T-helper 1 cell treated with Interleukin-12 subunit alpha and Interleukin-12 subunit beta and Interleukin-4 antibody, amounts not matched to agents 30 ng/mL and 1 ng/mL, for 36 hours (primary cell): ENCODE data around the gene SDC1. TPM values are rescaled to one million over a fixed set of nuclear protein-coding genes. Genes with fewer than 3 reads are reported as not detected.

ENCODE experiments used
- intact Hi-C: fragments of 100-400 bp; cut with micrococcal nuclease; formaldehyde crosslinking; loops from one replicate; pipeline ENCODE4 v1.15.1; 2024
- total RNA-seq: library from RNA; stranded (reverse); gene quantifications from 2 replicates; pipeline ENCODE4 v1.2.3, GENCODE V29; 2022

SDC1 gene
- total RNA-seq, 1 donor from 2014 or later, result not detected

DNA sequence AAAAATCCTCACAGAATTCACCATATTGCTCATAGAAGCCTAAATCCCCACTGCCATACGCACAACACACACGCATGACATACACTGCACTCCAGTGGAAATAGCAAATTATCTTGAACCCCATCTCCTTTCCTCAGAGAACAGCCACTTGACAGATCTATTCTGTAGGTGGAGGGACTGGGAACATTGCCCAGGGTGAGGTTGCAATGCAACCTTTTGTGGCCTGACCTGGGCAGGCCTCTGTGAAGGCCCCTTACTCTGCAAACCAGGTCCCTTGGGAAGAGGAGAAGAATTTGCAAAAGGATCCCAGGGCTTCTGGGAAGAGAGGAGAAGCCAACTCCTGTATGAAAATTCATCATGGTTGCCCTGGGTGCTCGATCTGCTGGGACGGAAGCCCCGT is 51.9 kb downstream of the SDC1 start:
- intact Hi-C loops, result no loop called here

GRCh38 chr2:20172273-20173055 is 52.5 kb downstream of the SDC1 start:
- intact Hi-C loops, result no loop called here

DNA sequence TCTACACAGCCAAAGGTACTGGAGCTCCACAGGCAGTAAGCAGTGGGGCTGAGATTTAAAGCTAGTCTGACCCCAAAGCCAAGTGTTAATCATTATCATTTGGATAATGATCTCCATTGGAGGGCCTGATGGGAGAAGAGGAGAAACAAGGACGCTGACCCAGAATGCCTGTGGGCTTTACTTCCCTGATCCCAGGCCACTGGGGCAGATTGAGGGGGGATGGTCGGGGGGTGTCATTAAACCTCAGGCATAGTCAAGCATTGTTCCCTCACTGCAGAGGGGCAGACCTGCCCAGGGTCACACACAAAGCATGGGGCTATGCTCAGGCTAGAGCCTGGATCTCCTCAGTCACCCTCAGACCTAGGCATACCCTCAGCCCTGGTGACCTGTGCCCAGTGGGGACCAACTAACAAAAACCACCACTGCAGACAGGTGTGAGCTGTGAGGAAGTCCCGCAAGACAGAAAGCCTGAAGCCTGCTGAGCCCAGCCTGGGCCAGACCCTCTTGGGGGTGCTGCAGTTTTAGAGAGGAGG is 53.4 kb downstream of the SDC1 start:
- intact Hi-C loops, result no loop called here

DNA sequence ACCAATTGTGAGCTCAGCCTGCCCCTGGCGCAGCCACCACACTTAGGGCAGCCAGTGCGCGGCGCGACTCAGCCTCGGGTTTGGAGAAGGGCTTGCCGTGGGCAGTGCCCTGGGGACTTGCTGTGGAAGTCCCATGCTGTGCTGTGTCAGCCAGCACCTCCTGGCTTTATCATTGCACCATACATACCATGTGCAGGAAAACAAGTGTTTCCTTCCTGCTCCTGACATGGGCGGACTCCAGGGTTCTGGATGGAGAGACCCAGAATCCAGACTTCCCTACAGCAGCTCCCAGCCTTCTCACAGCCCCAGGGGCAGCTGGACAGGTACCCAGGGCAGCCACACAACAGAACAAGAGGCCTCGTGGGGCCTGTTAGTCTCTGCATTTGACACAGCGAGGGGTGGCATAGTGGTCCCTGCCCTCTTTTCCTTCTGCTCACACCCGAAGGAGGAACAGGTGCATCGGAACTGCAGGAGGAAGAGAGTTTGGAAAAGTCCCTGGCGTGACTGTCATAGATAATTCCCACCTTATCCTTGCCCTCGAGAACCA is 54.2 kb downstream of the SDC1 start:
- intact Hi-C loops, result no loop called here

DNA sequence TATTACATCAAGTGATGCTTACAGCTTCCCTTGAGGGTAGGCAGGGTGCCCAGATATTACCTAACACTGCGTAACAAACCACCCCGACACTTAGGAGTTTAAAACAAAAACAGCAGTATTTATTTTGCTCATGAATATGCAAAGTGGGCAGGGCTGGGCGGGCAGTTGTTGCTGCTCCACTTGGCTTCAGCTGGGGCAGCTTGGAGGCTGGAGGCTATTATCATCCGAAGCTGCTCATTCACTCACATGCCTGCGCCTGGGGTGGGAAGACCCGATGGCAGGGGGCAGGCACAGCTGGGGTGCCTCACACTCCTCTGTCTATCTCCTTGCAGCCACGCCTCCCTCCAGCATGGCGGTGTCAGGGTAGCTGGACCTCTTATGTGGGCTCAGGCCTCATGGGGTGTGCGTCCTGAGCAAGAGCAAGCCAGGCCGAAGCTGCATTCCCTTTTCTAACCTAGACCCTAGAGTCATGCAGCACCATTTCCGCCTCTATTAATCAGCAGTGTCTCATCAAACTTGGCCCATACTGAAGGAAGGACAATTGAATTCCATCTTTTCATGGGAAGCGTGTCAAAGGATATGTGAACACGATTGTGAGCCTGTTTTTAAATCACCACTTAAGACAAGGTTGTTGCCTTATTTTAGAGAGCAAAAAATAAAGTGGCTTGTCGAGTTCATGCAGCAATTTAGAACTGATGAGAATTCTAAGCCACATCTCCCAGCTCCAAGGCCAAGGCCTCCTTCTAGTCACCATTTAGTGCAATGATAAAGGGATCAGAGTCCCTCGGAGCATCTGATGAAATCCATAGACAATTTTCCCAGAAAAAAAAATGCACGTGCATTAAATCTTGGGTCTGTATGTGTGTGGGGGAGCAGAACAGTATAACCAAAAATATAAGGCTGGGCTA is 54.9 kb downstream of the SDC1 start:
- intact Hi-C loops, result no loop called here

DNA sequence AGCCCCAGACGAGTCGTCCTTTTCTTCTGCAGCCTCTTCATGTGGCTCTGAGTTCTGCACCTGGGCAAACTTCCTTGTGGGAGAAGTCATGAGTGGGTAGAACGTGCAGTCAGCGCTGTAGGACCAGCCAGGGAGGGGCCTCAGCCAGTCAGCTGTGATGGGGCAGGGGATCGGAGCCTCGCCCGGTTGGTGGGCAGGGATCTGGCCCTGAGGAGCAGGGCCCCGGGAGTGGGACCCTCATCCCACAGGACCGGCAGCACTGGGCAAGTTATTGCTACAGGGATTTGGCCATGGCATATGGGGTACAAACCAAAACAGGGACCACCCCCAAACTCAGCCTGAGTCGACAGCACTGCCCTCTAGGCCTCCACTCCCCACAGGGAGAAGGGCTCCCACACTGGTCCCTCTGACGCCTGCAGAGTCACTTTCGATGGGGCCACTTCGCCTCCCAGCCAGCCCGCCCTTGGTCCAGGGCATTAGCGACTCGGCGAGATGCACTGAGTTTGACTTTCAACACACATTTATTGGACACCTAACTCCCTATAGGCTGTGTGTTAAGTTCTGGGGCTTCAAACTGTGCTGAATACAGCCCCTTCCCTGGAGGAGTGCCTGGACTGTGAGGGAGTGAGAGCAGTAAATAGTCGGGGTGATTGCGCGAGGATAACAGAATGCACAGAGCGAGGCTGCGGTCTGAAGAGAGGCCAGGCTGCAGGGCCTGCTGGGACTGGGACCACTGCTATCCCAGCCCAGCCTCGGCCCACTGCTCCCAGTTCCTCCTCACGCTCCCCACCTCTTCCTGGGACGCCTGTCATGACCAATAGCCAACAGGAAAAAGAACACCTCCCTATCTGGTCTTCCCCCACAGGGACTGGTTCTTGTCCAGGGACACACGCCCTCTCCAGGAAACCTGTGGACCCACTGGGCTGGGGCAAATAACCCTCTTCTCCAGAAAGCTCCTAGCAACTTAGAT is 55.9 kb downstream of the SDC1 start:
- intact Hi-C loops, result no loop called here

- intact Hi-C loops, result no loop called here
Measured at GRCh38 chr2:20168048-20168726, 56.7 kb downstream of the SDC1 start.

DNA sequence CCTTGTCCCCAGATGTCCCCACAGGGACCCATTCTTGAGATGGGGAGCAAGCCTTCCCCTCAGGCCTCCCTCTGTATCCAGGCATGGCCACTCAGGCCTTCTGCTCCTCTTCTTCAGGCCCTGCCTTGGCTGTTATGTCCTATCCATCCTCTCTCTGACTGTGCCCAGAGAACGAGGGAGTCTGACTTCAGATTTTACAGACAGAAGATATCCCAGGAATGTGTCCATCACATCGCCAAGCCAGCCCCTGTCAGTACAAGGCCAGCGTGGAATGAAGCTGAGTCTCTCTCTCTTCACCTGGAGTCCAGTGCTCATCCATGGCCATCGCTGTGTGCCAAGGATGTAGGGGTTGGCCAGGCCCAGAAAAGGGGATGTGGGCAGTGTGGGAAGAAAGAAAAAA is 57.6 kb downstream of the SDC1 start:
- intact Hi-C loops, result no loop called here

DNA sequence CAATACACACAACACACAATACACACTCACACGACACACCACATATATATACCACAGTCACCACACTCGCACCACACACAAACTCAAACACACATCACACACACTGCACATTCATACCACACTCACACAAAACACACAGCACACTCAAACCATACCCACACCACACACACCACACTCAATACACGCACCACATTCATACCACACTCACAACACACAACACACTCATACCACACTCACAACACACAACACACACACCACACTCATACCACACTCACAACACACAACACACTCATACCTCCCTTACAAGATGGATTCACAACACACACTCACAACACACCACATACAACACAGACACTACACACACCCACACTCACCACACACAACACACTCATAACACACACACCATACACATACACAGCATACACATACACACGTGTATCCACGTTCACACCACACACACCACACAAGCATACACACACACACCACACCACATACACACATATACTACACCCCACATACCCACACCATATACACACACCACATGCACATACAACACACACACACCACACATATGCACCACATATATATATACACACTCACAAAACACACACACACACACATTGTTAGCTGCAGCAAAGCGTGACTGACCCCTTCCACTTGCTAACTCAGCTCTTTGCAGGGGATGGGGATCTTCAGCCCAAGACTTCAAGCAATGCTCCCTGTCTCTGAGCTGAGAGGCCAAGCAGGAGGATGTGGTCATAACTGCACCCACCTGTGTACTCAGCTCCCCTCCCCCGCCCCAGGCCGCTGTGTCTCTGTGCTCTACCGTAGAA is 59.0 kb downstream of the SDC1 start:
- intact Hi-C loops, result no loop called here

- intact Hi-C loops, result no loop called here
Measured at GRCh38 chr2:20164734-20165478, 60.0 kb downstream of the SDC1 start.

DNA sequence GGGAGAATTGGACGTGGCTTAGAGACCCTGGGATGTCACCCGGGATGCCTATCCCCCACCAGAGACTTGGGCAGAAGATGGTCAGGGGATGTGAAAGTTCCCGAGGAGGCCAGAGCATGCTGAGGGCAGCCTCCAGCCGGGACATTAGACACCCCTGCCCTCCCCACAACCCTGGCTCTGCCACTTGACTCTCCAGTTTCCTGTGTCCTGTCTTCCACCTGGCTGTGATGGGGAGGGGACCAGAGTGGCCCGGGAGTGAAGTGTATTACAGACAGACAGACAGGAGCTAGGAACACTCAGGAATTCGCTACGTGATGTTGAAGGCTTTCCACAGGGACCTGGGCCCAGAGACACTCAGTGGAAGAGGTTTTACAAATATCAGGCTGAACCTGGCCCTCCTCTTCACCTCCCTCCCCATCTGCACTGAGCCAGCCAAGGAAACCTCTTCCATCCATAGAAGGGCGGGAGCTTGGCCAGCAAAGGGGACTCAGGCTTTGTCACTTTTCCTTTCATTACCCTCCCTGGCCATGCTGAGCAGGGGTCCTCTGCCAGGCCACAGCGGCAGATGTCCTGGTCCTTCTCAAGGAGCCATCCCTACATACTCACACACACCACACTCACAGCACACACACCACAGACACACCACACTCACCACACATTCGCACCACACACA is 60.7 kb downstream of the SDC1 start:
- intact Hi-C loops, result no loop called here

- intact Hi-C loops, result no loop called here
Measured at GRCh38 chr2:20159411-20160070, 65.4 kb downstream of the SDC1 start.

DNA sequence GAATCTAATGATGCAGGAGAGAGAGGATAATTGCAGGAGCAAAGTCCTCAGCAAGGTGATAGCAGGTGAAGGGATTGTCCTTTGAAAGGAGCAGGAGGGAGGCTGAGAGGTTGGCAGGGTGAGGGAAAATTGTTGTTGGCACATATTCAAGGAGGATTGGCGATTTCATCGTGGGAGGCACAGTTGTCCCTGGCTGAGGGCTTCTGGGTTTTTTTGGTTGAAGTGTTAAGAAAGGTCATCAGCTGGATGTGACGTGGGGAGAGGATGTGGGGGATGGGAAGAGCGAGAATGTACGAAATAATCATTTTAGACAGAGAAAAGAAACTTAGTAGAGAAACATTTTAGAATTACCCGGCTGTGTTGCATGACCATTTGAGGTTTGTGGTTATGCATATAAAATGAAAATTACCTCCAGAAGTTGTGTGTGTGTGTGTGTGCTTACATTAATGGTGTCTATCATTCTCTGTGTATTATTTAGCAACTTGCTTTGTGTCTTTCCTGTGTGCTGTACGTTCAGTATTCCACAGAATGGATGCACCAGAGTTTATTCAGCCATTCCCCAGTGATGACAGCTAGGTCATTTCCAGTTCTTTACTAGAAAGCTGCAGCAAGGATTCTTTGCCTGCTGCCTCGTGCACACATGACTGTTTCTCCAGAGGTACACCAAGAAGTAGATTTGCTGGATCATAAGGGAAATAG is 67.6 kb downstream of the SDC1 start:
- intact Hi-C loops, result no loop called here

- intact Hi-C loops, result no loop called here
Measured at GRCh38 chr2:20156836-20157192, 68.1 kb downstream of the SDC1 start.

DNA sequence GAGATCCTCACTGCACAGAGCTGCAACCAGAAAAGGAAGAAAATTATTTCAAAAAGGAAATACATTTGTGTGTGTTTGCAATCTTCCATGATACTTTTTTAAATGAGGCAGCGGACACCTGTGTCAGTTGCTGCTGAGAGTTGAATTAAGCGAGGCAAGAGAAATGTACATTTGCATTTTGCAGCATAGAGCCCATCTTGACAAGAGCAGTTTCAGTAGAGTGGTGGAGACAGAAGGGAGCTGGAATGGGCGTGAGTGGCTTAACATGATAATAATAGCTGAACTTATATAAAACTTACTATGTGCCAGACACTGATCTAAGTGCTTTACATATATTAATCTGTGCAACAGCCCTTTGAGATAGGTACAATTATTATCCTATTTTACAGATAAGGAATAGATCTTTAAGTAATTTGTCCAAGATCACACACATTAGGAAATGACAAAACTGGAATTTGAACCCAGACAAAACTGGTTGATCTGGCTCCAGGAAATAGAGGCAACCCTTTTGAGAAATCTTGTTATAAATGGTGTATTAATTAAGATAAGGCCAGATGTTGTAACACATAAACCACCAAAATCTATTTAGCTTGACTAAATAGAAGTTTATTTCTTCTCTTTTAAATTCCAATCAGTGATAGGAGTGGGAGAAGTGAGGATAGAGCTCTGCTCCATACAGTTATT is 68.7 kb downstream of the SDC1 start:
- intact Hi-C loops, result no loop called here

GRCh38 chr2:20153131-20153851 is 71.6 kb downstream of the SDC1 start:
- intact Hi-C loops, result no loop called here
